NCI-H748 treated with DMSO at 0.1 percent for 48 hours (cell line): ENCODE data around the gene STK24.

Experiments used
- DNase-seq: peaks from one replicate; lab custom pipeline; 2025; lab: John Stamatoyannopoulos, UW

The STK24 gene

GRCh38 chr13:98556142-98556816 lies 20.6 kb downstream of the STK24 start:
- DNase-seq, result no peak

DNA sequence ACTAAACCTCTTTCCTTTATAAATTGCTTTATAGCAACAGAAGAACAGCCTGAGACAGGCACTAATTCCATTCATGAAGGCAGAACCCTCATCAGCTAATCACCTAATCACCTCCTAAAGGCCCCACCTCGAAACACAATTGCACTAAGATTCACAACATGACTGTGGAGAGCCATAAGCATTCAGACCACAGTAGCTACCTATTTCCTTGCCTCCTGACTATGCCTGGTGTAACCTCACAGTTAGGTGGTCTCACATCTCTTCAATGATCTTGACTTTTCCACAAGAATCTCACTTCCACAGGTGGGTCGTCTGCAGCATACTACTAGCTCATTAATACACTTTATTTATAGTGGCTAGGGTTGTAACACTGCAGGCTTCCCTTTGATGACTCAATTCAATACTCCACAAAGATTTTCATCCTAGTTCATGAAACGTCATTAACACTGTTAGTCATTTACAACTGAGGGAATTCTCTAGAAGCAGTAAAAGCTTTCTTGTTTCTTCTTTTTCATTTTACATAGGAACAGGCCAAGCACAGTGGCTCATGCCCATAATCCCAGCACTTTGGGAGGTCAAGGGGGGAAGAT lies 27.1 kb downstream of the STK24 start:
- DNase-seq, result no peak

- DNase-seq, result no peak
These were observed 27.7 kb downstream of the STK24 start for GRCh38 chr13:98549006-98549727.

DNA sequence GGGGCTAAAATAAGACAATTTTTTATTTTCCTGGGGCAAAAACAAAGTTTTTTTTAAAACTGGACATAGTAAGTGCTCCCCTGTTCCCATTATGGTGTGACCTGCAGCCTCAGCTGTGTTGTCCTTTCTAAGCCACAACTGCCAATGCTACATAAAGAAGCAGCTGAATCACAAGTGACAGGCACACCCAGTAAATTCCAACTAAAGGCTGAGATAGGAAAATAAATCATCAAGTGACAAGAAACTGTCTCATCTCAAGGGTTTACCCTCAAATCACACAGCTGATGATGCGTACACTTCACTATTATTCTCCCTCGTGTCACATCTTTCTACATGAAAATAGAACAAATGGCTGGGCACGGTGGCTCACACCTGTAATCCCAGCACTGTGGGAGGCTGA lies 28.7 kb downstream of the STK24 start:
- no peak for DNase-seq

DNA sequence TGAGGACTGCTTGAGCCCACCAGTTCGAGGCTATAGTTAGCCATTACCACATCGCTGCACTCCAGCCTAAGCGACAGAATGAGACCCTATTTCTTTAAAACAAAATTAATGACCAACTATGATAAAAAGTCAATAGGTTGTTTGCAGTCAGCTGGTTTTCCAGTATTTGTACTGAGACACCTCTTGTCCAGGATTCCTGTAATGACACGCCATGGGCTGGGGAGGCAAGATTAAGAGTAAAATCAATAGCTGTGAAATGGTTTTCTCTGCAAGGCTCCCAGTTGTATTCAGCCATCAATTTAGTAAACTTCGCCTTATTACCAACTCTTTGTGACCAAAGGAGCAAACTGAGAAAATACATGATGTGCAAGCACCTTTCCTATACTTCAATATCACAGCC lies 29.5 kb downstream of the STK24 start:
- DNase-seq, result no peak

- DNase-seq, result no peak
These were observed 30.5 kb downstream of the STK24 start for GRCh38 chr13:98546402-98546801.

DNA sequence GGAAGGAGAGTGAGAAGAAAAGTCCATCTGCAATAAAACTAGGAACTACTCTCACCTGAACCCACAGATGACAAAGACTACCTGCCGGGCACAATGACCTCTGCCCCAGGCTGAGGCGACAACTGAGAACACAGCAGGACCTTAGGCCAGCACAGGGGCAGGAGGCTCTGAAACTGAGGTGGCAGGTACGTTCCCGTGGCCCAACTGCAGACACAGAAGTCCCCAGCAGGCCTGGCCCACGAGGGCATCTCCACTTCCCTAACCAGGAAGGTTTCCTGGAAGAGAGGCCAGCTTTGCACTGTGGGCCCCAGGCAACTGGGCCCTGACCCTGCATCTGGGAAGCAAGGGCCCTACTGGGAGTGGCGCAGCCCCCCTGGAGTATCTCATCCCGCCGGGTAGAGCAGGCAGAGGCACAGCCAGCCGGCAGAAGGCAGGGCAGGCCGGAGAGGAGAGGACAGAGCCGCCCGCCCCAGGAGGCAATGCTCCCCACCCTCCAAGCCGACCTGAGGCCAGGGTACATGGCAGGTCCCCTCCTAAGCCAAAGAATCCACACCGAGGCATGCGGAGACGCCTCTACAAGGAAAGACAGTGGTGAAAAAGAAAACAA lies 32.7 kb downstream of the STK24 start:
- no peak for DNase-seq

DNA sequence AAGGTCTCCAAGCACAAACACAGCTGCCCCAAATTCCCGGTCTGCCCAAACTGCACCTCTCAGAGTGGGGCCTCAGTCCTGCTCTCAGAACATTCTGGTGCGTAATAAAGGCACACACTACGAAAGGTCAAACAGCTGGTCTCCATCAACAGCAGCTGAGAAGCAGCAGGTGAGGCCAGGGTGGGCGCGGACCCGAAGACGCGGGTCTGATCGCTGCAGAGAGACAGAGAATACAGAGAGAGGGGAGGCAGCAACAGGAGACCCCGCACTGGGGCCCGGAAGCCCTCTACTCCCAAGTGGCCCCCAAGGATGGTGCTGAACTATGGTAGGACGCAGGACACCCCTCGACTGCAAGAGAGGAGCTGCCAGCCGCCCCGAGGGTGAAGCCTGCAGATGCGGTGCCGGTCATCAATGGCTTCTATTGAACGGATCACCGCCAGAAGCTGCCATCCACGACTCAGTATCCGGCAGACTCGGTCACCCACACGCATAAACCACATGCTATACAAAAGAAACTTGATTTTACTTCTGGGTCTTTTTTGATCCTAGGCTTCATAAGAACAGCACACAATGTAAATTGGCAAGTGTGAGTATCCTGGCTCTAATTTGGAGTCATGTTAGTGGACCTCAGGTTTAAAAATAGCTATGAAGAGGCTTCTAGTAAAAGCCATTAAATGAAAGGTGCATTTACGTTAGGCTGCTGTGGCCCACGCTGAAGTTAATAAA lies 33.4 kb downstream of the STK24 start:
- no peak for DNase-seq

DNA sequence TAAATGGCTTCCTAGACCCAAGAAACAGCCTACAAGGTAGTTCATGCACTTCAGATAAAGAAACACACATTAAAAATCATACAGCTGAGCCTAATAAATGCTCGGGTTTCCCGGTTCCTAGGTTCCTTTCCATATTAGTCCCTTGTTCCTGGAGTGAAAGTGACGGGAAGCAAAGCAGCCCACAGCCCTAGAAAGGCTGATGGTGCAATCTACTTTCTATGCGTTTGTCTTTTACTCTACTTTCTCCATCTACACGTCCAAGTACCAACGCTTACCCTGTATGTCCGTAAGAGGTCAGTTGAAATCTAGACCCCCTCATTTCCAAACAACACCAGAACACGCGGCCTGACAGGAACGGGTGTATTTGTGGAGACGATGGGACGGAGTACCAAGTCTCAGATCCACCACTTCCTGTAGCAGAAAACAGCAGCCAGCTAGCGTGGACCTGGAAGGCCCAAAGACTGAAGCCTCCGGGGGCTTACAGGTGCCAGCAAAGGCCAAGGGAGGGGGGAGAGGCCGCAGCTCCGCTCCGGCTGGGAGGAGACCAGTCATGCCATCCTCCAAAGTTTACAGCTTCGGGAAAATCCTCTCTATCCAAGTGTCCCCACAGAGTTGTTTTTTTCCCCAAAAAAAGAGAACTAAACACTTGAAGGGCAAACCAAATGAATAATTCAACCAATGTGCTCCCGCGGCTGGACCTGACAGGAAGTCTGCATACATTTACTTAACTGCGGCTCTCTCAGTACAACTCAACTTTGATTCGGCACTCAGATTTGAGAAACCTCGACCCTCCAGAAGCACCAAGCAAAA lies 34.1 kb downstream of the STK24 start:
- DNase-seq, result no peak

- DNase-seq, result no peak
These were observed 35.2 kb downstream of the STK24 start for GRCh38 chr13:98541701-98542203.

- no peak for DNase-seq
These were observed 35.7 kb downstream of the STK24 start for GRCh38 chr13:98541191-98541590.

DNA sequence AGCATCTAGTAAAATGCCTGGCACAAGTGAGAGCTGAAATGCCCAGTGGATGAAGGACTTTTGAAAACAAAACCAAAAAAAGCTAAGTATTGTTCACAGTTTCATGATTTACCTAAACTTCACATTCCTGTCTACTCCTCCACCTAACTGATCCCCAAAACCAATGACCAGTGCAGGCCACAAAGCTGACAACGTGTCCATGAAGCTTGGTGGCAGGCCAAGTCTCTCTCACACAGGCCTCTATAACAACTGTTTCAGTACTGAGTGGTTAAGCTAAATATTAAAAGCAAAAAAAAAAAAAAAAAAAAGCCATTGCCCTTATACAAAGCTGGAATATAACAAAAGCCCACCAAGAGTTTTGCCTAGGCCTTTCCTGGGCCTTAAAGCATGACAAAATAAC lies 36.4 kb downstream of the STK24 start:
- DNase-seq, result no peak

DNA sequence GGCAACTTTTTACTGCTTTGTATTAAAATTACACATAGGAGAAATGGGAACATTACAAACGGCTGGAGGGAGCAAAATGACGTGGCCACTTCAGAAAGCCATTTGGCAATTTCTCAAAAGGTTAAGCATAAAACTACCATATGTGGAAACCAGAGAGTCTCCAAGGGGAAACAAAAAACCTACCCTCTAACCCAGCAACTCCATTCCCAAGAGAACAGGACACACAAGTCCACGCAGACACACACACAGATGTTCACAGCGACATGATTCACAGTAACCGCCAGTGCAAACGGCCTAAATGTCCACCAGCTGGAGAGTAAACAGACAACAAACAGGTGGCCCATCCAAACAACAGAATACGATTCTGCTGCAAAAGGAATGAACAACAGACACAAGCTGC lies 37.2 kb downstream of the STK24 start:
- DNase-seq, result no peak

GRCh38 chr13:98538876-98539275 lies 38.0 kb downstream of the STK24 start:
- DNase-seq, result no peak

- no peak for DNase-seq
These were observed 39.2 kb downstream of the STK24 start for GRCh38 chr13:98537740-98538139.

GRCh38 chr13:98537306-98537705 lies 39.6 kb downstream of the STK24 start:
- no peak for DNase-seq

- no peak for DNase-seq
These were observed 40.2 kb downstream of the STK24 start for GRCh38 chr13:98536729-98537128.

DNA sequence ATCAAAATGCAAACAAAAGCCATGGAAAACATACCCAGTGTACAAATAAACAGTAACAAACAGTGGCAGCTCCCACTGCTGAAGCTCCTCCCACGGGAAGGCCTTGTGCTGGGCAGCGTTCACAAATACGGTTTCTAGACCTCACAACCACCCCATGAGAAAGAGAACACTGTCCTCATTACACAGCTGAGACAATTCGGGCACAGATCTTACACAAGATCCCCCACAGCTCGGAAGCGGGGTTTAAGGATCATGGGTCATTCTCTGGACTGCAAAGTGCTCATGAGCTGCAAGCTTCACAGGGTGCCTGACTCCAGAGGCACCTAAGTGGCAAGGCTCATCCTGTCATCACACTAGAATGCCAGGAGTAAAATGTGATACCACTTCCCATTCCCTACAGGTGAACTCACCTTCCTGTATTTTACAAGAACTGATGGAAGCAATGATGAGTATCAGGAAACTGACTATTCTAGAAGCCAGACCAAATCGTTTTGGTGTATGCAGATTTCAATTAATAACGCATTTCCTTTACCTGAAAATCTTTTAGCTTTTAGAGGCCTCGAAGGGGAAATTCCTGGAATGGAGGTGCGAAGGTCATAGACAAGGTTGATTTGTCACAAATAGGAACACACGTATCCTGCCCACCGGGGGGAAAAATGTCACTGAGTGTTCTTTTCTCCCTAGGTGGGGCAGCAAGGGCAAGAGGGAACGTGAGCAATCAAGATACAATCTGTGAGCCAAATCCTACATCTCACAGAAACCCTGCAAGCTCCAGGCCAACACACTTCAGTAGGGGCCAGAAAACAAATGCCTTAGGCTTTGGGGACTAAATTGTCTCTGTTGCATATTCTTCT lies 41.2 kb downstream of the STK24 start:
- no peak for DNase-seq

DNA sequence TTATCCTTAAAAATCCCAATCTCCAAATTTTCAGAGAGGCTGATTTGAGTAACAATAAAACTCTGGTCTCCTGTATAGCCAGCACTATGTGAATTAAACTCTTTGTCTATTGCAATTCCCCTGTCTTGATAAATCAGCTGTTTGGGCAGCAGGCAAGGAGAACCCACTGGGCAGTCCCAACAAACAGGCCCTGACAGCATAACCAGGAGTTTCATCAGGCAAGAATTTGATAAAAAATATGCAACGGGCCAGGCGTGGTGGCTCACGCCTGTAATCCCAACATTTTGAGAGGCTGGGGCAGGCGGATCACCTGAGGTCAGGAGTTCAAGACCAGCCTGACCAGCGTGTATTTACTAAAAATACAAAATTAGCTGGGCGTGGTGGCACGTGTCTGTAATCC lies 42.1 kb downstream of the STK24 start:
- no peak for DNase-seq

- no peak for DNase-seq
These were observed 43.0 kb downstream of the STK24 start for GRCh38 chr13:98533912-98534311.
